IMR-90 (cell line): ENCODE data around the gene GALNT6.

Experiments used
- CTCF ChIP-seq: conservative IDR thresholded peaks from 2 replicates; pipeline ENCODE4 v1.5.1; 2012; ENCODE audit warnings: mild to moderate bottlenecking, low read depth, low read length, improper control_type of control experiment
- NFE2L2 ChIP-seq: fragments of 150-350 bp; IDR thresholded peaks from 2 replicates; pipeline ENCODE4 v1.6.1; 2016; ENCODE audit warnings: low read depth, mild to moderate bottlenecking, low read length

DNA sequence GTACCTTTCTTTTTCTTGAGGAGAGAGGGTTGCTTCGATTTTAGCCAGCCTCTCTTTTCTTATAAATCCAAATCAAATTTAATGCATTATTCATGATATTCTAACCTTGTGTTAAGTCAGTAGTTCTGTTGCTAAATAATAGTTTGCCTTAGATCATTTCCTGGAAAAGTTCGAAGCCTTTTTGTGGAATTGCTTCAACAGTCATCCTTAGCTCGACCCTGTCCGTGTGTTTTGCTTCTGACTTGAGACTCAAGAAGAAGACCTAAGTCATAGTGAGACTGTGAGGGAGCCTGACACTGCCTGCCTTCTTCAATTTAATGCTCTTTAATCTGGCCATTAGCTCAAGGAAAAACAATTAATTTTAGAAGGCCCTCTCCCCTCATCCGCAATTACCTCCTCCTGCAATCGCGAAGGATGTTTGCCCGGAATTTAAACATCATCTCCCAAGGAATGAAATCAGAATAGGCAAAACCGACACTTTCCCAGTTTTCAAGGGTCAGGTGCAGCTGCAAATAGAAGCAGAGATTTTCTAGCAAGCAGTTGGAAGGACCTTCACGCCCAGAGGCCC is 33.0 kb upstream of the GALNT6 start:
- TF ChIP-seq CTCF (no peak), NFE2L2 (no peak)
